SK-N-SH (cell line): ENCODE data around the gene ATXN7. TPM values are rescaled to one million over a fixed set of nuclear protein-coding genes. Genes with fewer than 3 reads are reported as not detected.
A peak's percentile ranks its signal among the peaks of the same experiment; 100 is the strongest.

Experiments used
- CTCF ChIA-PET: fragments of 300-600, 350-600 bp; formaldehyde crosslinking; extraction: SDS; loops from one replicate; lab custom pipeline; 2021; lab: Yijun Ruan, JAX
- POLR2A ChIA-PET: fragments of 350-600 bp; sonication (Branson Sonifier 250); formaldehyde crosslinking; extraction: SDS; loops from one replicate; lab custom pipeline; 2020; ENCODE audit warnings: antibody characterized with exemption, inconsistent platforms; lab: Yijun Ruan, JAX
- DNase-seq: peaks from one replicate; pipeline ENCODE4 v3.0.0; 2012
- H2AFZ ChIP-seq: fragments of 200-600 bp; sonication (generic); 2 replicates; pipeline ENCODE4 v1.8.1; 2016; ENCODE audit warnings: antibody characterized with exemption, mild to moderate bottlenecking, low read depth
- H3F3A ChIP-seq: fragments of 200-600 bp; sonication (generic); replicated peaks from 2 replicates; pipeline ENCODE3; 2016; ENCODE audit warnings: antibody characterized with exemption, mild to moderate bottlenecking; ENCODE audit not compliant: insufficient read depth
- H3K27ac ChIP-seq, 2 experiments: fragments of 200-500 bp in 1 of 2; fragments of 200-600 bp in 1 of 2; sonication (Bioruptor generic) in 1 of 2; sonication (generic), shearing (Covaris generic) in 1 of 2; 2 replicates each; pipeline versions ENCODE4 v1.5.1 to v1.6.1; 2014 to 2016; ENCODE audit warnings: low read depth in 2 of 2, inconsistent platforms in 1 of 2, low read length in 1 of 2, mild to moderate bottlenecking in 1 of 2, mixed read lengths in 1 of 2
- H3K27me3 ChIP-seq: fragments of 200-600 bp; sonication (generic), shearing (Covaris generic); 2 replicates; pipeline ENCODE4 v1.6.1; 2016; ENCODE audit warnings: mixed run types; ENCODE audit not compliant: insufficient read depth
- H3K36me3 ChIP-seq, 2 experiments: fragments of 200-500 bp in 1 of 2; fragments of 200-600 bp in 1 of 2; sonication (Bioruptor generic) in 1 of 2; sonication (generic) in 1 of 2; replicated peaks in 1 of 2; 2 replicates each; pipeline versions ENCODE3 to v1.5.1; 2014 to 2016; ENCODE audit warnings: low read length in 1 of 2, mild to moderate bottlenecking in 1 of 2; ENCODE audit not compliant: insufficient read depth in 2 of 2, control insufficient read depth in 1 of 2
- H3K4me1 ChIP-seq, 2 experiments: fragments of 200-500 bp in 1 of 2; fragments of 200-600 bp in 1 of 2; sonication (Bioruptor generic) in 1 of 2; sonication (generic), shearing (Covaris generic) in 1 of 2; 2 replicates each; pipeline versions ENCODE4 v1.5.1 to v1.6.1; 2014 to 2016; ENCODE audit warnings: low read depth in 1 of 2, low read length in 1 of 2, mixed run types in 1 of 2; ENCODE audit not compliant: insufficient read depth in 2 of 2, control insufficient read depth in 1 of 2
- H3K4me2 ChIP-seq: fragments of 200-600 bp; sonication (generic), shearing (Covaris generic); 2 replicates; pipeline ENCODE4 v1.6.1; 2017; ENCODE audit warnings: mixed run types
- H3K4me3 ChIP-seq, 2 experiments: fragments of 200-500 bp in 1 of 2; fragments of 200-600 bp in 1 of 2; sonication (Bioruptor generic) in 1 of 2; sonication (generic), shearing (Covaris generic) in 1 of 2; 2 replicates each; pipeline versions ENCODE4 v1.5.1 to v1.8.1; 2014 to 2016; ENCODE audit warnings: low read depth in 2 of 2, inconsistent platforms in 1 of 2, low read length in 1 of 2, mild to moderate bottlenecking in 1 of 2, mixed read lengths in 1 of 2, moderate library complexity in 1 of 2
- H3K79me2 ChIP-seq: fragments of 200-600 bp; sonication (generic); 2 replicates; pipeline ENCODE4 v1.8.1; 2017; ENCODE audit warnings: mild to moderate bottlenecking; ENCODE audit not compliant: insufficient read depth
- H3K9ac ChIP-seq: fragments of 200-600 bp; sonication (generic); 2 replicates; pipeline ENCODE4 v1.6.1; 2017; ENCODE audit warnings: mixed run types
- H3K9me2 ChIP-seq: fragments of 200-600 bp; sonication (generic); 2 replicates; pipeline ENCODE4 v1.6.1; 2017; ENCODE audit warnings: mixed run types
- H3K9me3 ChIP-seq: fragments of 200-600 bp; sonication (generic); 2 replicates; pipeline ENCODE4 v1.6.1; 2017; ENCODE audit warnings: mixed run types, mild to moderate bottlenecking, moderate library complexity
- H4K20me1 ChIP-seq: fragments of 200-600 bp; sonication (generic); 2 replicates; pipeline ENCODE4 v1.6.1; 2017; ENCODE audit warnings: mild to moderate bottlenecking, mixed run types; ENCODE audit not compliant: insufficient read depth
- CHD2 ChIP-seq: fragments of 150-350 bp; IDR thresholded peaks from 2 replicates; pipeline ENCODE4 v1.6.1; 2018; ENCODE audit warnings: low read length; ENCODE audit not compliant: partially characterized antibody
- EP300 ChIP-seq, 2 experiments: IDR thresholded peaks; 2 replicates each; pipeline versions ENCODE4 v1.4.0 to v1.6.1; 2012; ENCODE audit warnings: borderline replicate concordance in 1 of 2, low read depth in 1 of 2, low read length in 1 of 2
- EZH2phosphoT487 ChIP-seq: fragments of 200-600 bp; sonication (generic); IDR thresholded peaks from 2 replicates; pipeline ENCODE4 v1.6.1; 2017; ENCODE audit warnings: low read depth, mixed run types, mild to moderate bottlenecking, antibody characterized with exemption, moderate library complexity, borderline replicate concordance
- IRF3 ChIP-seq: fragments of 150-350 bp; IDR thresholded peaks from 2 replicates; pipeline ENCODE4 v1.6.1; 2016; ENCODE audit warnings: mild to moderate bottlenecking, low read depth, low read length
- JUND ChIP-seq: IDR thresholded peaks from 2 replicates; pipeline ENCODE4 v1.4.0; 2012
- POLR2AphosphoS5 ChIP-seq: IDR thresholded peaks from 2 replicates; pipeline ENCODE4 v1.6.1; 2012; ENCODE audit warnings: low read depth, low read length
- RCOR1 ChIP-seq: fragments of 150-350 bp; IDR thresholded peaks from 2 replicates; pipeline ENCODE4 v1.6.1; 2017; ENCODE audit warnings: antibody characterized with exemption, low read length
- RFX5 ChIP-seq: IDR thresholded peaks from 2 replicates; pipeline ENCODE4 v1.6.1; 2012; ENCODE audit warnings: mild to moderate bottlenecking, improper control_type of control experiment, low read length
- RXRA ChIP-seq: IDR thresholded peaks from 2 replicates; pipeline ENCODE4 v1.4.0; 2012; ENCODE audit warnings: low read depth, mild to moderate bottlenecking, borderline replicate concordance
- SIN3A ChIP-seq: IDR thresholded peaks from 2 replicates; pipeline ENCODE4 v1.6.1; 2012; ENCODE audit warnings: low read depth, mild to moderate bottlenecking, low read length, moderate library complexity, borderline replicate concordance
- SMC3 ChIP-seq: IDR thresholded peaks from 2 replicates; pipeline ENCODE4 v1.6.1; 2012; ENCODE audit warnings: low read depth, low read length, improper control_type of control experiment
- TCF12 ChIP-seq: IDR thresholded peaks from 2 replicates; pipeline ENCODE4 v1.4.0; 2012
- YY1 ChIP-seq: IDR thresholded peaks from 2 replicates; pipeline ENCODE4 v1.4.0; 2012; ENCODE audit warnings: low read depth, mild to moderate bottlenecking
- WGBS: methylation state at CpG from one replicate; pipeline ENCODE4 v1.1.6; 2017; ENCODE audit warnings: low lambda C conversion rate; 5-methylcytosine and 5-hydroxymethylcytosine counted together
- polyA plus RNA-seq, 3 experiments: library from polyadenylated mRNA; depleted of rRNA; stranded (reverse); fragments of >200 nt; gene quantifications; 2 replicates each; pipeline ENCODE4 v1.2.3, GENCODE V29; 2012

Gene ATXN7
- polyA plus RNA-seq, 1 of the 3 experiments (the other 2 are of a cell fraction), result 6.2 TPM

DNA sequence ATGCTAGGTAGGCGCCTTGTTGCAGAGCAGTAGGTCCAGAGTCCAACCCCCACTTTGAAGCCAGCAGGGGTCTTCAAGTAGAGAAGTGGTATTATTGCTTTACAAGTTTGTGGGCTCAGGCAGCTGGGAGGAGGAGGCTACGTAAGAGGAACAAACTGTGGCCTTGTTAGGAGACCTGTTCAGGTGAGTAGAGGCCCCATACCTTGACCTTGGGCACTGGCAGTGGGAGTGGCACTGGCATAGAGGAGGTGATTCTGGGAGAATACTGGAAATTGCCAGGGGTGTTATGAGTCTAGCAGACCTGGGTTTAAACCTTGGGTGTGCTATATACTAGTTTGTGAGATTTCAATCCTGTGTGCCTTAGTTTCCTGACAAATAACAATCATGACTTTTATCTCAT is 83.1 kb downstream of the ATXN7 start:
- H3K27ac ChIP-seq, result no peak overlapping the region
- peaks cover 3 to 29% of the 10 kb centered on the region in 2 experiments; a peak in 3 of 4 replicates for H3K4me1 ChIP-seq
- H3K9ac ChIP-seq, result no peak overlapping the region
- H4K20me1 ChIP-seq, result peaks cover 25% of the 10 kb centered on the region; the same call in 1 of the 2 replicates
- H3K9me2 ChIP-seq, result no peaks in the 10 kb centered on the region
- no peak overlapping the region for H2AFZ ChIP-seq
- DNase-seq, result no peak
- POLR2A ChIA-PET, result no interaction called here
- H3K4me2 ChIP-seq, result no peak overlapping the region
- WGBS, result 98% methylated on average over 2 of the region's 2 CpGs
- no peak for TF ChIP-seq SIN3A
- no peak for TF ChIP-seq RCOR1
- no peak for TF ChIP-seq YY1
- TF ChIP-seq RXRA, result no peak
- TF ChIP-seq SMC3, result no peak
- no peak for TF ChIP-seq CHD2
- TF ChIP-seq IRF3, result no peak
- TF ChIP-seq EP300 (IDR thresholded peaks at IDR 0.05; ENCODE audit: borderline replicate concordance in 1 of 2, low read depth in 1 of 2, low read length in 1 of 2), result no peak
- TF ChIP-seq EZH2phosphoT487, result no peak
- no peak for TF ChIP-seq TCF12
- TF ChIP-seq, all 33 proteins: peak for 0
- Histone ChIP-seq H3K9me3 (no peaks in the 10 kb centered on the region), H3K27me3 (no peaks in the 10 kb centered on the region), H3K36me3 (peaks cover 5 to 25% of the 10 kb centered on the region in 2 experiments), H3F3A (peaks cover 11% of the 10 kb centered on the region), H3K79me2 (peaks cover 72% of the 10 kb centered on the region), H3K4me3 (no peak overlapping the region)
- CTCF ChIA-PET, result interaction anchor here (1.6 to 4.0 kb wide), 2 partner anchors 15 to 44 kb away, joined by 3 to 13 read pairs; no protein-coding TSS in a partner anchor

DNA sequence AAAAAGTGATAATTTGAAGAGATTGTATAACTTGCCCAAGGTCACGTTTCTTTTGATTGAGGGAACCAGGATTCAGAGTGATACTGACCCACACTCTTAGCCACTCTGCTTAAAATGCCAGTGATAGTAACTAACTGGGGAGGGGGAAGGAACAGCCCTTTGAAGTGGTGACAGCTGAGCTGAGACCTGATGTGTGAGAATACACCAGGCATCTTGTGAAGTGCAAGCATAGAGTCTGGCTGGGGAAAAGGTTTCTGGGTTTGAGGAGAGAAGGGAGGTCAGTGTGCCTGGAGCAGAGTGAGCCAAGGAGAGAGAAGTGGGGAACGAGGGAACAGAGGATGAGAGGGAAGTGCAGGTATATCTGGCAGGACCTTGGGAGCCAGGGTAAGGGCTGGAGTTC is 83.9 kb downstream of the ATXN7 start:
- no peaks in the 10 kb centered on the region for H3K9me2 ChIP-seq
- 89% methylated on average over 2 of the region's 2 CpGs for WGBS
- no peak for DNase-seq
- H2AFZ ChIP-seq, result no peak overlapping the region
- no peak overlapping the region for H3K4me3 ChIP-seq
- peak overlapping the region in 1 of 2 experiments; percentile 69; a peak in 1 of 4 replicates for H3K27ac ChIP-seq
- H3K9me3 ChIP-seq, result no peaks in the 10 kb centered on the region
- H3K4me2 ChIP-seq, result no peak overlapping the region
- peaks cover 8 to 35% of the 10 kb centered on the region in 2 experiments for H3K4me1 ChIP-seq
- peaks cover 64% of the 10 kb centered on the region for H3K79me2 ChIP-seq
- CTCF ChIA-PET, result no interaction called here
- H3F3A ChIP-seq, result peaks cover 15% of the 10 kb centered on the region
- TF ChIP-seq POLR2AphosphoS5 (no peak), RFX5 (no peak), JUND (no peak), SMC3 (no peak)
- H3K9ac ChIP-seq, result no peak overlapping the region
- H3K27me3 ChIP-seq, result no peaks in the 10 kb centered on the region
- POLR2A ChIA-PET, result no interaction called here
- peaks cover 5 to 18% of the 10 kb centered on the region in 2 experiments for H3K36me3 ChIP-seq
- peaks cover 21% of the 10 kb centered on the region; the same call in 1 of the 2 replicates for H4K20me1 ChIP-seq
